ENCODE data around the gene LHFPL6.

DNA sequence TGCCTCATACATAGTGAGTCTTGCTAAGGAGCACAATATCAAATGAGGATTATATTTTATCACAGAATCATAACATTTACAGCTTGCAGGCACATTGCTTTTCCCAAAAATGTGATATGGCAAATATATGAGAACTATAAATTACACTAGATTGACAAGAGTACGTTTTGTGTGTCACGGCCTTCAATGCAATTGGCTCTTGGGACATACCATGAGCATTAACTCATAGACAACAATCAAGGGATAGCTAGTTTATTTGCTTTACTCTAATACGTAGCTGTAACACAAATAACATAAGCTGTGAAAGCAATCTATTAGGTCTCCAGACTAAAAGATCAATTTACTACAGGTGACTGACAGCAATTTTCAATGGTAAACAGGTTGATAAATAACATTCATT lies 17.8 kb downstream of the LHFPL6 start:
- TF ChIP-seq CTCF (IDR thresholded peaks at IDR 0.05; ENCODE audit: low read length) = no peak
- TF ChIP-seq EZH2phosphoT487 (IDR thresholded peaks at IDR 0.05; ENCODE audit: low read length) = no peak
- TF ChIP-seq EZH2 (optimal IDR thresholded peaks at IDR 0.05; ENCODE audit: low read depth, low read length) = no peak

Data from MM.1S (cell line).